ENCODE data around the gene PLA2G12B.

The PLA2G12B gene

GRCh38 chr10:72932259-72933015, 22.2 kb downstream of the PLA2G12B start:
- Histone ChIP-seq H2BK120ac (ENCODE audit: low read depth, low read length) (no peak overlapping the region), H3K4me2 (ENCODE audit: low read length) (no peak overlapping the region), H3K79me1 (ENCODE audit: low read length) (no peaks in the 10 kb centered on the region), H3K36me3 (ENCODE audit: control insufficient read depth, insufficient read depth, low read length) (no peaks in the 10 kb centered on the region), H3K4me1 (ENCODE audit: control insufficient read depth, low read depth, low read length) (no peaks in the 10 kb centered on the region), H3K9ac (ENCODE audit: low read length) (no peak overlapping the region), H3K23ac (ENCODE audit: low read length) (no peak overlapping the region), H2BK5ac (ENCODE audit: low read length) (no peak overlapping the region), H2BK15ac (replicated peaks; ENCODE audit: low read depth) (no peak overlapping the region), H4K5ac (ENCODE audit: low read length) (no peak overlapping the region), H3K79me2 (ENCODE audit: control insufficient read depth, insufficient read depth, low read length) (no peaks in the 10 kb centered on the region), H3K56ac (ENCODE audit: low read length) (no peak overlapping the region), H3K4ac (ENCODE audit: low read depth, low read length) (no peak overlapping the region), H3K27ac (ENCODE audit: low read depth, low read length) (no peak overlapping the region), H3K18ac (ENCODE audit: low read length) (no peak overlapping the region), H2AK5ac (ENCODE audit: low read length) (no peak overlapping the region), H4K8ac (ENCODE audit: low read depth, low read length) (no peak overlapping the region), H3K27me3 (ENCODE audit: insufficient read depth, low read length, poor library complexity) (no peaks in the 10 kb centered on the region), H3K4me3 (ENCODE audit: low read length) (no peak overlapping the region)
- DNase-seq = no peak
- no CpG with 5 or more reads among the region's 20 CpGs for WGBS (ENCODE audit: extremely low coverage, insufficient coverage, low lambda C conversion rate)

DNA sequence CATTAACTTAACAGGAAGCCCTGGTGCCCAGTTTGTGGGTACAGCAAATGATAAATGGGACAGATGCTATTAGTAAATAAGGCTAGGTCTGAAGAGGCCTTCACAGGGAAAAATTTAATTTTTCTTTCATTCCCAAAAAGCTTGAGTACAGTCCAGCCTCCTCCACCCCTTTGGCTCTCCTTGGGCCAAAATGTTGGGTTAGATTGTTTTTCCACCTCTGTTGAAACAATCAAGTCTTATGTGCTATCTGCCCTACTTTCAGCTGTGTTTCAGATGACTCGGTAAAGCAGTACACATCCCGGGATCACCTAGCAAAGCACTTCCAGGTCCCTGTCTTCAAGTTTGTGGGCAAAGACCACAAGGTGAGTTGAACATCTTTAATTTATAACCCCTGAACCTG, 24.3 kb downstream of the PLA2G12B start:
- no peaks in the 10 kb centered on the region for H3K27me3 ChIP-seq (ENCODE audit: insufficient read depth, low read length, poor library complexity)
- no peaks in the 10 kb centered on the region for H3K36me3 ChIP-seq (ENCODE audit: control insufficient read depth, insufficient read depth, low read length)
- no peak overlapping the region for H4K5ac ChIP-seq (ENCODE audit: low read length)
- H3K4me3 ChIP-seq (ENCODE audit: low read length) = no peak overlapping the region
- no peak overlapping the region for H3K9ac ChIP-seq (ENCODE audit: low read length)
- H3K79me1 ChIP-seq (ENCODE audit: low read length) = no peaks in the 10 kb centered on the region
- no peak overlapping the region for H3K23ac ChIP-seq (ENCODE audit: low read length)
- H3K56ac ChIP-seq (ENCODE audit: low read length) = no peak overlapping the region
- no peak overlapping the region for H3K4me2 ChIP-seq (ENCODE audit: low read length)
- no peak overlapping the region for H2BK5ac ChIP-seq (ENCODE audit: low read length)
- H2AK5ac ChIP-seq (ENCODE audit: low read length) = no peak overlapping the region
- WGBS (ENCODE audit: extremely low coverage, insufficient coverage, low lambda C conversion rate) = no CpG with 5 or more reads among the region's 2 CpGs
- no peaks in the 10 kb centered on the region for H3K4me1 ChIP-seq (ENCODE audit: control insufficient read depth, low read depth, low read length)
- H3K27ac ChIP-seq (ENCODE audit: low read depth, low read length) = no peak overlapping the region
- no peak overlapping the region for H2BK15ac ChIP-seq (replicated peaks; ENCODE audit: low read depth)
- H3K4ac ChIP-seq (ENCODE audit: low read depth, low read length) = no peak overlapping the region
- H4K8ac ChIP-seq (ENCODE audit: low read depth, low read length) = no peak overlapping the region
- H3K18ac ChIP-seq (ENCODE audit: low read length) = no peak overlapping the region
- no peak overlapping the region for H2BK120ac ChIP-seq (ENCODE audit: low read depth, low read length)
- DNase-seq = no peak
- H3K79me2 ChIP-seq (ENCODE audit: control insufficient read depth, insufficient read depth, low read length) = no peaks in the 10 kb centered on the region

GRCh38 chr10:72928798-72929197, 25.8 kb downstream of the PLA2G12B start:
- DNase-seq = no peak

DNA sequence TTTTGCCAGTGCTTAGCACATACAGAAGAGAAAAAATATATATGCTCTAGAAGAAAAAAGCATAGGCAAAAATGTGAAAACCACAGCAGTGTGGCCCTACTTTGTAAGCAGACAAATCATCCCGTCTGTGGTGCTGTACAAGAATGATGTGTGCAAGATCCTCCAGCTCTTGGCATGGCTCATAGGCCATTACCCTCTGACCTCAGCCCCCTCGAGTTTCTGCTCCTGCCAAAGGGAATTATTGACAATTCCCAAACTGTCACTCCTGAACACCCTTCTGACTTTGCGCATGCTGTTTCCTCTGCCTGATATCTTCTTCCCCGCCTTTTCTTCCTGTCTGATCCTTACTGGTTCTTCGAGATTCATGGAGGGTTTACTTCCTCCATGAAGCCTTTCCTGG, 27.1 kb downstream of the PLA2G12B start:
- DNase-seq = no peak
- no peak overlapping the region for H2BK120ac ChIP-seq (ENCODE audit: low read depth, low read length)
- H3K4me1 ChIP-seq (ENCODE audit: control insufficient read depth, low read depth, low read length) = no peaks in the 10 kb centered on the region
- no peak overlapping the region for H3K4ac ChIP-seq (ENCODE audit: low read depth, low read length)
- H3K4me2 ChIP-seq (ENCODE audit: low read length) = no peak overlapping the region
- no peak overlapping the region for H4K5ac ChIP-seq (ENCODE audit: low read length)
- WGBS (ENCODE audit: extremely low coverage, insufficient coverage, low lambda C conversion rate) = no CpG with 5 or more reads among the region's 5 CpGs
- H3K23ac ChIP-seq (ENCODE audit: low read length) = no peak overlapping the region
- H3K79me2 ChIP-seq (ENCODE audit: control insufficient read depth, insufficient read depth, low read length) = no peaks in the 10 kb centered on the region
- no peaks in the 10 kb centered on the region for H3K27me3 ChIP-seq (ENCODE audit: insufficient read depth, low read length, poor library complexity)
- H3K36me3 ChIP-seq (ENCODE audit: control insufficient read depth, insufficient read depth, low read length) = no peaks in the 10 kb centered on the region
- H3K9ac ChIP-seq (ENCODE audit: low read length) = no peak overlapping the region
- no peak overlapping the region for H3K18ac ChIP-seq (ENCODE audit: low read length)
- no peaks in the 10 kb centered on the region for H3K79me1 ChIP-seq (ENCODE audit: low read length)
- H2BK5ac ChIP-seq (ENCODE audit: low read length) = no peak overlapping the region
- H2BK15ac ChIP-seq (replicated peaks; ENCODE audit: low read depth) = no peak overlapping the region
- H3K4me3 ChIP-seq (ENCODE audit: low read length) = no peak overlapping the region
- no peak overlapping the region for H3K27ac ChIP-seq (ENCODE audit: low read depth, low read length)
- H2AK5ac ChIP-seq (ENCODE audit: low read length) = no peak overlapping the region
- H3K56ac ChIP-seq (ENCODE audit: low read length) = no peak overlapping the region
- H4K8ac ChIP-seq (ENCODE audit: low read depth, low read length) = no peak overlapping the region

More at GRCh38 chr10:72928798-72929197, 25.8 kb downstream of the PLA2G12B start:
- H2BK15ac ChIP-seq (replicated peaks; ENCODE audit: low read depth) = no peak overlapping the region
- H2BK120ac ChIP-seq (ENCODE audit: low read depth, low read length) = no peak overlapping the region
- H3K27me3 ChIP-seq (ENCODE audit: insufficient read depth, low read length, poor library complexity) = no peaks in the 10 kb centered on the region
- no peak overlapping the region for H3K9ac ChIP-seq (ENCODE audit: low read length)
- H3K4me2 ChIP-seq (ENCODE audit: low read length) = no peak overlapping the region
- no peak overlapping the region for H4K8ac ChIP-seq (ENCODE audit: low read depth, low read length)
- H3K56ac ChIP-seq (ENCODE audit: low read length) = no peak overlapping the region
- H3K27ac ChIP-seq (ENCODE audit: low read depth, low read length) = no peak overlapping the region
- no peaks in the 10 kb centered on the region for H3K36me3 ChIP-seq (ENCODE audit: control insufficient read depth, insufficient read depth, low read length)
- H3K4me3 ChIP-seq (ENCODE audit: low read length) = no peak overlapping the region
- no peak overlapping the region for H2BK5ac ChIP-seq (ENCODE audit: low read length)
- no peaks in the 10 kb centered on the region for H3K79me2 ChIP-seq (ENCODE audit: control insufficient read depth, insufficient read depth, low read length)
- no peak overlapping the region for H3K4ac ChIP-seq (ENCODE audit: low read depth, low read length)
- H3K4me1 ChIP-seq (ENCODE audit: control insufficient read depth, low read depth, low read length) = no peaks in the 10 kb centered on the region
- no peak overlapping the region for H3K18ac ChIP-seq (ENCODE audit: low read length)
- WGBS (ENCODE audit: extremely low coverage, insufficient coverage, low lambda C conversion rate) = no CpG with 5 or more reads among the region's 5 CpGs
- no peak overlapping the region for H3K23ac ChIP-seq (ENCODE audit: low read length)
- H4K5ac ChIP-seq (ENCODE audit: low read length) = no peak overlapping the region
- no peak overlapping the region for H2AK5ac ChIP-seq (ENCODE audit: low read length)
- no peaks in the 10 kb centered on the region for H3K79me1 ChIP-seq (ENCODE audit: low read length)

- H3K4ac ChIP-seq (ENCODE audit: low read depth, low read length) = no peak overlapping the region
- no peak overlapping the region for H4K8ac ChIP-seq (ENCODE audit: low read depth, low read length)
- H3K79me1 ChIP-seq (ENCODE audit: low read length) = no peaks in the 10 kb centered on the region
- no peak overlapping the region for H3K27ac ChIP-seq (ENCODE audit: low read depth, low read length)
- no peak overlapping the region for H2AK5ac ChIP-seq (ENCODE audit: low read length)
- H3K4me2 ChIP-seq (ENCODE audit: low read length) = no peak overlapping the region
- DNase-seq = no peak
- no peaks in the 10 kb centered on the region for H3K36me3 ChIP-seq (ENCODE audit: control insufficient read depth, insufficient read depth, low read length)
- H4K5ac ChIP-seq (ENCODE audit: low read length) = no peak overlapping the region
- no peak overlapping the region for H3K56ac ChIP-seq (ENCODE audit: low read length)
- H2BK120ac ChIP-seq (ENCODE audit: low read depth, low read length) = no peak overlapping the region
- no peak overlapping the region for H2BK5ac ChIP-seq (ENCODE audit: low read length)
- WGBS (ENCODE audit: extremely low coverage, insufficient coverage, low lambda C conversion rate) = no CpG with 5 or more reads among the region's 3 CpGs
- no peaks in the 10 kb centered on the region for H3K27me3 ChIP-seq (ENCODE audit: insufficient read depth, low read length, poor library complexity)
- no peaks in the 10 kb centered on the region for H3K79me2 ChIP-seq (ENCODE audit: control insufficient read depth, insufficient read depth, low read length)
- H3K9ac ChIP-seq (ENCODE audit: low read length) = no peak overlapping the region
- no peaks in the 10 kb centered on the region for H3K4me1 ChIP-seq (ENCODE audit: control insufficient read depth, low read depth, low read length)
- H2BK15ac ChIP-seq (replicated peaks; ENCODE audit: low read depth) = no peak overlapping the region
- no peak overlapping the region for H3K4me3 ChIP-seq (ENCODE audit: low read length)
- H3K23ac ChIP-seq (ENCODE audit: low read length) = no peak overlapping the region
- no peak overlapping the region for H3K18ac ChIP-seq (ENCODE audit: low read length)
Measured at GRCh38 chr10:72925951-72926465, 28.6 kb downstream of the PLA2G12B start.

- H2BK15ac ChIP-seq (replicated peaks; ENCODE audit: low read depth) = no peak overlapping the region
- H3K9ac ChIP-seq (ENCODE audit: low read length) = no peak overlapping the region
Measured at GRCh38 chr10:72924351-72924750, 30.3 kb downstream of the PLA2G12B start.

More at GRCh38 chr10:72924351-72924750, 30.3 kb downstream of the PLA2G12B start:
- Histone ChIP-seq H3K27ac (ENCODE audit: low read depth, low read length) (no peak overlapping the region), H3K4me1 (ENCODE audit: control insufficient read depth, low read depth, low read length) (no peaks in the 10 kb centered on the region), H3K18ac (ENCODE audit: low read length) (no peak overlapping the region), H3K23ac (ENCODE audit: low read length) (no peak overlapping the region), H4K5ac (ENCODE audit: low read length) (no peak overlapping the region), H3K56ac (ENCODE audit: low read length) (no peak overlapping the region), H3K4ac (ENCODE audit: low read depth, low read length) (no peak overlapping the region), H2BK120ac (ENCODE audit: low read depth, low read length) (no peak overlapping the region), H3K4me2 (ENCODE audit: low read length) (no peak overlapping the region), H3K36me3 (ENCODE audit: control insufficient read depth, insufficient read depth, low read length) (no peaks in the 10 kb centered on the region), H2AK5ac (ENCODE audit: low read length) (no peak overlapping the region), H3K79me2 (ENCODE audit: control insufficient read depth, insufficient read depth, low read length) (no peaks in the 10 kb centered on the region), H2BK5ac (ENCODE audit: low read length) (no peak overlapping the region), H3K79me1 (ENCODE audit: low read length) (no peaks in the 10 kb centered on the region), H3K4me3 (ENCODE audit: low read length) (no peak overlapping the region), H4K8ac (ENCODE audit: low read depth, low read length) (no peak overlapping the region), H3K27me3 (ENCODE audit: insufficient read depth, low read length, poor library complexity) (no peaks in the 10 kb centered on the region)
- WGBS (ENCODE audit: extremely low coverage, insufficient coverage, low lambda C conversion rate) = no CpG with 5 or more reads among the region's 13 CpGs
- DNase-seq = no peak

All from mesendoderm (in vitro differentiated cells).